ENCODE measurements around the gene SLC22A14.

SLC22A14 gene

DNA sequence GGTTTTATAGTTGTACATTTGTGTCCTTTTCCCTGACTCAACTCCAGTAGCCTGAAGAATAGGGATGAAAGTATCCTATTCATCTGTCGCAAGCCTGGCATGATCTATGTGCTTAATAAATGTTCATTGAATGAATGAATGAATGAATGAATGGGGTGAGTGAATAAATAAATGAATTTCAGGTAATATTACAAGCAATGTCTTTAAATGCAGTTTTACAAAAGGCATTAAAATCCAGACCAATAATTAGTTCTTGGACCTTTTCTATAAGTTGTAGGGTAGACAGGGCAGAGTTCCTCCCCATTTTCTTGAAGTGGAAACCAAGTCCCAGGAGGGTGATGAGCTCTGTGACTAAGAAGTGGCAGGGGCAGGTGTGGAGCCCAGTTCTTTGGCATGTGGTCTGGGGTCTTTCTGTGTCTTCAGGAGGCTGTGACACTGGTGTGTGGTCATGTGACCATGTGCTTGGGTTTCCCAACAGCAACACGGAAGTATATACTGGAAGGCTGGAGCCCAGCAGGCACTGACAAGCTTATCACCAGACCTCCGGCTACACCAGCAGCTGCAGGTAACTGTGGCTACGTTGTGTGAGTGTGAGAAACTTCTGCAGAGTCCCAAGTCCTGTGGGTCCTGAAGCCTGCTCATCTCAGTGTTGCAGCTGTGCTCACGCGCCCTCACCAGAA, 82.8 kb downstream of the SLC22A14 start:
- no peak for TF ChIP-seq GATA2 (IDR thresholded peaks at IDR 0.05; ENCODE audit: low read depth, low read length)

DNA sequence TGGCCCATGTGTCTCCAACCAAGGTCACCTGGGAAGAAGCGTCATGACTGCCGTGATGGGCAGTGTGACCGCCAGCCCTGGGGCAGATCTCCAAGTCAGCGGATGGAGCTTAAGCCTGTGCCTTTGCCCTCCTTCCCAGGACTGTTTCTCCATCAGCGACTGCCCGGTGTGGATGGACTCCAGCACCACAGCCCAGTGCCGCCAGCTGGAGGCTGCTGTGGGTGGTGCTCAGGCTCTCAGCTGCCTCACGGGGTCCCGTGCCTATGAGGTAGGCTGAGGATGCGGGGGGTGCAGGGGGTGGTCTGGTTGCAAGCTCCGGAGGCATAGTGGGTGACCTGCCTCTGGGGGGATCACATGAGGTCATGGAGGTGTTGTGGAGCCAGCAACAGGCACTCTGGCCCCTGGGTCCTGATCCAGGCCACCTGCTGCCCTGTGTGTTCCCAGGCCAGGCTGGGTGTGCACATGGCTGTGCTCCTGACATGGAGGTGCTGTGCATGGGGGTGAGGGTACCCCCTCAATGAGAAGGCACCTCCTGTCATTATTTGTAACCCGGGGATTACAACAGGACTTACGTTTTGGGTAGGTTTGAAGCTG, 83.5 kb downstream of the SLC22A14 start:
- TF ChIP-seq GATA2 (IDR thresholded peaks at IDR 0.05; ENCODE audit: low read depth, low read length) (no peak), GATA3 (IDR thresholded peaks at IDR 0.05; ENCODE audit: low read depth, low read length) (no peak)

DNA sequence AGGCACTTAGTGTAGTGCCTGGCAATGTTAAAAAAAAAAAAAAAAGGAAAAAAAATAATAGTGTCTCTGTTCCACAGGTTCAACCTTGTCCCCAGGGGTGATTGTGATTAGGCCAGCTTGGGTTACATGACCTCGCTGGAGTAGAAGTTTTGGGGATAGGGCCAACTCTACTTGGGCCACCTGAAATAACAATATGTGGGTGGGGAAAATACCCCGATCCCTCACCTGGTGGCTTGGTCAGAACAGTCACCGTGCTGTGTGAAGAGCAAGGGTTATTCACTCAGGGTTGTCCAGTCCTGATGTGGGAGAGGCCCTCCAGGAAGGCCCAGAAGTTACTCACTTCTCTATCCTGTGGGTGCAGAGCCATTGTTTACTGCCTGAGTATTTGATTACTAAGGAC, 84.0 kb downstream of the SLC22A14 start:
- no peak for TF ChIP-seq GATA3 (IDR thresholded peaks at IDR 0.05; ENCODE audit: low read depth, low read length)
- TF ChIP-seq GATA2 (IDR thresholded peaks at IDR 0.05; ENCODE audit: low read depth, low read length), result no peak

DNA sequence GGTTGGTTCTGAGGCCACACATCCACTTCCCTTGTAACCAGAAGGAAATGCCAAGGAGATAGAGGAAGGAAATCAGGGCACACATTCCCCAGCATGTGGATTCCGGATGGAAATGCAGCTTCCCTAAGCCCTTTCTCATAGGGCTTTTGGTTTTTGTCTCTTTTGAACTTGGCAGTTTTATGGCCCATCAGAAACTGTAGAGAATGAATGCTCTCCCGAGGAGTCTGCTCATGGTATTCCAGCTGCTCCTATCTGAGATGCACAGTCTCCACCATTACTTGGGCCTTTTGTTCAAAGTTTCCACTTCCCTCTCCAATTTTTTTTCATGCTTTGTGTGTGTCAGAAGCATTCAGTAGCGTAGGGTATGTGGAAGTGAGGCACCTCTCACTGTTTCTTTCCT, 85.7 kb downstream of the SLC22A14 start:
- TF ChIP-seq GATA2 (IDR thresholded peaks at IDR 0.05; ENCODE audit: low read depth, low read length), result no peak
